H1 (cell line): ENCODE results near the gene ADNP2. TPM values are rescaled to one million over a fixed set of nuclear protein-coding genes. Genes with fewer than 3 reads are reported as not detected.

Experiments used
- CTCF ChIA-PET: fragments of 300-600 bp; sonication (Branson Sonifier 250); formaldehyde crosslinking; loops from one replicate; lab custom pipeline; 2021; ENCODE audit not compliant: partially characterized antibody; lab: Charles Lee
- POLR2A ChIA-PET: fragments of 300-600 bp; sonication (Branson Sonifier 250); formaldehyde crosslinking; loops from one replicate; lab custom pipeline; 2021; ENCODE audit warnings: inconsistent platforms; ENCODE audit not compliant: partially characterized antibody; lab: Charles Lee
- DNase-seq, 2 experiments: peaks; one replicate each; pipeline versions ENCODE4 v3.0.0 to v3.0.0-alpha.2; 2010 to 2022; ENCODE audit warnings: low spot score in 2 of 2, low read depth in 1 of 2, mixed read lengths in 1 of 2
- FAIRE-seq: peaks from 2 replicates; lab custom pipeline; 2011; peaks lifted over from hg19 to GRCh38; lab: Jason Lieb, UNC
- H2AFZ ChIP-seq: 2 replicates; pipeline ENCODE4 v1.8.1; 2012; ENCODE audit warnings: low read length, inconsistent platforms
- H2AK5ac ChIP-seq: 2 replicates; pipeline ENCODE4 v1.6.1; 2013; ENCODE audit warnings: low read depth, low read length
- H2BK120ac ChIP-seq: replicated peaks from 2 replicates; pipeline ENCODE3; 2013; ENCODE audit warnings: low read depth, low read length, inconsistent platforms
- H2BK12ac ChIP-seq: 2 replicates; pipeline ENCODE4 v1.6.1; 2013; ENCODE audit warnings: low read depth, low read length
- H2BK15ac ChIP-seq: 2 replicates; pipeline ENCODE4 v1.6.1; 2013; ENCODE audit warnings: low read length
- H2BK20ac ChIP-seq: 2 replicates; pipeline ENCODE4 v1.6.1; 2013; ENCODE audit warnings: low read length
- H2BK5ac ChIP-seq: 2 replicates; pipeline ENCODE4 v1.6.1; 2013; ENCODE audit warnings: low read depth, low read length
- H3K14ac ChIP-seq: 2 replicates; pipeline ENCODE4 v1.6.1; 2013; ENCODE audit warnings: inconsistent platforms; ENCODE audit not compliant: insufficient read length
- H3K18ac ChIP-seq: 2 replicates; pipeline ENCODE4 v1.6.1; 2013; ENCODE audit warnings: low read length; ENCODE audit errors: extremely low read depth
- H3K23ac ChIP-seq: 2 replicates; pipeline ENCODE4 v1.6.1; 2013; ENCODE audit warnings: inconsistent platforms; ENCODE audit not compliant: insufficient read length
- H3K23me2 ChIP-seq: 2 replicates; pipeline ENCODE4 v1.6.1; 2013; ENCODE audit warnings: low read depth, low read length
- H3K27ac ChIP-seq: 2 replicates; pipeline ENCODE4 v1.6.1; 2011; ENCODE audit warnings: low read depth, low read length, inconsistent platforms
- H3K27me3 ChIP-seq, 4 experiments: replicated peaks in 1 of 4; 1 replicate in 1 of 4; 2 replicates in 3 of 4; pipeline versions ENCODE4 v1.6.1 to v1.8.1; 2011 to 2013; ENCODE audit warnings: low read length in 3 of 4, mild to moderate bottlenecking in 3 of 4, inconsistent platforms in 2 of 4, mixed read lengths in 2 of 4, moderate library complexity in 1 of 4; ENCODE audit not compliant: control insufficient read depth in 3 of 4, insufficient read depth in 3 of 4; ENCODE audit errors: extremely low read depth in 1 of 4
- H3K36me3 ChIP-seq, 4 experiments: 2 replicates each; pipeline versions ENCODE4 v1.6.1 to v1.8.1; 2011 to 2013; ENCODE audit warnings: mild to moderate bottlenecking in 4 of 4, low read length in 3 of 4, moderate library complexity in 2 of 4, control low read depth in 1 of 4, inconsistent platforms in 1 of 4; ENCODE audit not compliant: insufficient read depth in 4 of 4, control insufficient read depth in 2 of 4
- H3K4ac ChIP-seq: replicated peaks from 2 replicates; pipeline ENCODE3; 2013; ENCODE audit warnings: low read length, low read depth, mixed read lengths, inconsistent platforms; ENCODE audit not compliant: insufficient read length
- H3K4me1 ChIP-seq, 4 experiments: replicated peaks in 1 of 4; 1 replicate in 1 of 4; 2 replicates in 3 of 4; pipeline versions ENCODE4 v1.6.1 to v1.8.1; 2011 to 2013; ENCODE audit warnings: low read length in 3 of 4, inconsistent platforms in 2 of 4, mixed read lengths in 1 of 4; ENCODE audit not compliant: insufficient read depth in 4 of 4, control insufficient read depth in 3 of 4
- H3K4me2 ChIP-seq, 2 experiments: 2 replicates each; pipeline versions ENCODE4 v1.6.1 to v1.8.1; 2011 to 2013; ENCODE audit warnings: low read depth in 2 of 2, low read length in 2 of 2, control low read depth in 1 of 2, inconsistent platforms in 1 of 2, mild to moderate bottlenecking in 1 of 2; ENCODE audit not compliant: insufficient read depth in 1 of 2
- H3K4me3 ChIP-seq, 4 experiments: fragments of 200-600, 300-600 bp in 1 of 4; sonication (generic), shearing (Covaris generic), sonication (Bioruptor Twin) in 1 of 4; 2 replicates each; pipeline versions ENCODE4 v1.5.1 to v1.8.1; 2011 to 2016; ENCODE audit warnings: low read length in 4 of 4, low read depth in 3 of 4, control low read depth in 2 of 4, inconsistent platforms in 2 of 4, mild to moderate bottlenecking in 2 of 4, mixed read lengths in 1 of 4, moderate library complexity in 1 of 4; ENCODE audit not compliant: insufficient read depth in 2 of 4; ENCODE audit errors: extremely low read depth in 1 of 4
- H3K56ac ChIP-seq: replicated peaks from 2 replicates; pipeline ENCODE3; 2013; ENCODE audit warnings: low read depth, mild to moderate bottlenecking, mixed read lengths, low read length, inconsistent platforms; ENCODE audit not compliant: insufficient read length
- H3K79me1 ChIP-seq: 2 replicates; pipeline ENCODE4 v1.6.1; 2013; ENCODE audit warnings: low read depth, low read length, control low read depth
- H3K79me2 ChIP-seq, 2 experiments: 2 replicates each; pipeline versions ENCODE4 v1.6.1 to v1.8.1; 2012 to 2013; ENCODE audit warnings: low read length in 2 of 2, mild to moderate bottlenecking in 2 of 2, inconsistent platforms in 1 of 2; ENCODE audit not compliant: insufficient read depth in 2 of 2, control insufficient read depth in 1 of 2
- H3K9ac ChIP-seq, 4 experiments: replicated peaks in 1 of 4; 1 replicate in 1 of 4; 2 replicates in 3 of 4; pipeline versions ENCODE4 v1.6.1 to v1.8.1; 2011 to 2013; ENCODE audit warnings: low read depth in 3 of 4, low read length in 3 of 4, control low read depth in 2 of 4, mild to moderate bottlenecking in 2 of 4, moderate library complexity in 2 of 4, inconsistent platforms in 1 of 4; ENCODE audit errors: extremely low read depth in 1 of 4
- H3K9me3 ChIP-seq, 2 experiments: 2 replicates each; pipeline versions ENCODE4 v1.6.1 to v1.8.1; 2012 to 2013; ENCODE audit warnings: mild to moderate bottlenecking in 2 of 2, moderate library complexity in 2 of 2, control low read depth in 1 of 2, inconsistent platforms in 1 of 2, low read depth in 1 of 2, low read length in 1 of 2, mixed read lengths in 1 of 2; ENCODE audit not compliant: insufficient read depth in 2 of 2
- H4K20me1 ChIP-seq, 2 experiments: replicated peaks in 1 of 2; 2 replicates each; pipeline versions ENCODE3 to v1.8.1; 2011 to 2013; ENCODE audit warnings: inconsistent platforms in 2 of 2, low read length in 2 of 2, mild to moderate bottlenecking in 1 of 2; ENCODE audit not compliant: insufficient read depth in 2 of 2, control insufficient read depth in 1 of 2
- H4K5ac ChIP-seq: 2 replicates; pipeline ENCODE4 v1.6.1; 2013; ENCODE audit warnings: low read length, low read depth, mixed read lengths, inconsistent platforms; ENCODE audit not compliant: insufficient read length
- H4K8ac ChIP-seq: 2 replicates; pipeline ENCODE4 v1.8.0; 2013; ENCODE audit warnings: mild to moderate bottlenecking, moderate library complexity, low read length, inconsistent platforms; ENCODE audit not compliant: insufficient read depth; ENCODE audit errors: extremely low read depth
- H4K91ac ChIP-seq: replicated peaks from 2 replicates; pipeline ENCODE3; 2013; ENCODE audit warnings: low read length, mixed read lengths, inconsistent platforms; ENCODE audit not compliant: insufficient read length
- CREB1 ChIP-seq: IDR thresholded peaks from 2 replicates; pipeline ENCODE4 v1.6.1; 2012; ENCODE audit warnings: inconsistent platforms
- FOSL1 ChIP-seq: IDR thresholded peaks from 2 replicates; pipeline ENCODE4 v1.6.1; 2011; ENCODE audit warnings: mild to moderate bottlenecking, low read depth, low read length, moderate library complexity; ENCODE audit not compliant: insufficient read depth
- JUN ChIP-seq: IDR thresholded peaks from 2 replicates; pipeline ENCODE4 v1.6.1; 2011; ENCODE audit warnings: low read depth, mild to moderate bottlenecking, improper control_type of control experiment, low read length
- JUND ChIP-seq: IDR thresholded peaks from 2 replicates; pipeline ENCODE4 v1.6.1; 2011; ENCODE audit warnings: mild to moderate bottlenecking, improper control_type of control experiment, low read length
- NANOG ChIP-seq: IDR thresholded peaks from 2 replicates; pipeline ENCODE4 v1.6.1; 2011; ENCODE audit warnings: low read length, low read depth, mild to moderate bottlenecking, inconsistent platforms; ENCODE audit not compliant: insufficient read depth, poor library complexity, severe bottlenecking
- NRF1 ChIP-seq: IDR thresholded peaks from 2 replicates; pipeline ENCODE4 v1.6.1; 2011; ENCODE audit warnings: mild to moderate bottlenecking, low read depth, low read length, improper control_type of control experiment
- POLR2A ChIP-seq, 2 experiments: IDR thresholded peaks; 1 replicate in 1 of 2; 2 replicates in 1 of 2; pipeline ENCODE4 v1.6.1; 2011; ENCODE audit warnings: low read depth in 2 of 2, low read length in 2 of 2, mild to moderate bottlenecking in 2 of 2; ENCODE audit errors: control extremely low read depth in 1 of 2
- POLR2AphosphoS5 ChIP-seq: IDR thresholded peaks from 2 replicates; pipeline ENCODE4 v1.6.1; 2011; ENCODE audit warnings: low read depth, low read length
- SIN3A ChIP-seq, 2 experiments: IDR thresholded peaks in 1 of 2; conservative IDR thresholded peaks in 1 of 2; 2 replicates each; pipeline ENCODE4 v1.6.1; 2011 to 2012; ENCODE audit warnings: low read length in 2 of 2, improper control_type of control experiment in 1 of 2, low read depth in 1 of 2, mild to moderate bottlenecking in 1 of 2
- SIX5 ChIP-seq: IDR thresholded peaks from 2 replicates; pipeline ENCODE4 v1.6.1; 2011; ENCODE audit warnings: mild to moderate bottlenecking, low read depth, low read length
- TEAD4 ChIP-seq: IDR thresholded peaks from 2 replicates; pipeline ENCODE4 v1.6.1; 2012; ENCODE audit warnings: low read depth, low read length, inconsistent platforms, mixed read lengths
- WGBS, 2 experiments: shearing (Covaris generic) in 1 of 2; methylation state at CpG; one replicate each; pipeline versions ENCODE4 v1.1.6 to v1.1.7; 2013 to 2015; ENCODE audit warnings: low lambda C conversion rate in 2 of 2, mixed read lengths in 2 of 2, inconsistent platforms in 1 of 2, low coverage in 1 of 2, missing lambda C conversion rate in 1 of 2; ENCODE audit not compliant: insufficient replicate concordance in 2 of 2, insufficient coverage in 1 of 2, insufficient read length in 1 of 2; ENCODE audit errors: extremely low coverage in 1 of 2, missing lambda C conversion rate in 1 of 2; 5-methylcytosine and 5-hydroxymethylcytosine counted together
- polyA plus RNA-seq, 7 experiments: library from polyadenylated mRNA; depleted of rRNA in 3 of 7; stranded (reverse) in 5 of 7; unstranded in 2 of 7; fragments of >200 nt in 5 of 7; fragments of 200-250 nt in 2 of 7; gene quantifications; 1 replicate in 5 of 7; 2 replicates in 1 of 7; 4 replicates in 1 of 7; pipeline versions ENCODE4 v1.2.1 to v1.2.3, GENCODE V29; 2011 to 2013; ENCODE audit warnings: missing spikeins in 2 of 7, mixed read lengths in 2 of 7
- total RNA-seq: library from RNA; stranded (reverse); fragmentation: NEBNext Ultra II Directional; extraction: Animal tissue kit (Norgen Biotek cat#: 25700); gene quantifications from 2 replicates; pipeline ENCODE4 v1.2.1, GENCODE V29; 2021

The ADNP2 gene
- total and polyA plus RNA-seq, 2 of the 8 experiments (the other 6 are each of a cell fraction or from before 2014, with no cell fraction given): 25.1 to 61.6 TPM

- Histone ChIP-seq H3K4me2 (no peak overlapping the region), H3K9me3 (no peaks in the 10 kb centered on the region; a peak in 1 of 4 replicates), H3K27ac (no peak overlapping the region; the same call in 1 of the 2 replicates), H2BK20ac (no peak overlapping the region), H3K79me2 (no peaks in the 10 kb centered on the region), H4K20me1 (peaks cover 0 to 8% of the 10 kb centered on the region in 2 experiments), H3K18ac (no peak overlapping the region), H3K9ac (no peak overlapping the region), H4K8ac (no peak overlapping the region), H2BK12ac (no peak overlapping the region), H4K5ac (no peak overlapping the region), H3K4me3 (no peak overlapping the region), H3K23me2 (no peaks in the 10 kb centered on the region), H2AK5ac (no peak overlapping the region), H3K4me1 (no peaks in the 10 kb centered on the region), H3K56ac (no peak overlapping the region), H2AFZ (no peak overlapping the region), H3K79me1 (no peaks in the 10 kb centered on the region; the same call in 1 of the 2 replicates), H2BK5ac (no peak overlapping the region), H2BK120ac (no peak overlapping the region), H3K27me3 (no peaks in the 10 kb centered on the region), H3K14ac (no peak overlapping the region), H3K36me3 (peaks cover 0 to 9% (median 0%) of the 10 kb centered on the region in 4 experiments; a peak in 3 of 8 replicates), H3K4ac (no peak overlapping the region), H3K23ac (no peak overlapping the region), H2BK15ac (no peak overlapping the region), H4K91ac (no peak overlapping the region)
- ChIA-PET POLR2A (interaction anchor here (1.0 to 1.1 kb wide), 2 partner anchors 31 to 39 kb away, joined by 3 read pairs; no protein-coding TSS in a partner anchor), CTCF (interaction anchor here (0.6 to 10.1 kb wide), 5 partner anchors 10 to 125 kb away, joined by 3 to 124 read pairs (median 30); partner anchors contain the start of gene PARD6G)
- no peak for TF ChIP-seq POLR2A (IDR thresholded peaks at IDR 0.05; ENCODE audit: control extremely low read depth in 1 of 2, low read depth in 2 of 2, low read length in 2 of 2)
- TF ChIP-seq TEAD4: no peak
- no peak for TF ChIP-seq POLR2AphosphoS5
- no peak for TF ChIP-seq SIX5
- TF ChIP-seq CREB1: no peak
- no peak for TF ChIP-seq SIN3A (conservative IDR thresholded peaks at IDR 0.05 in 1 of 2, IDR thresholded peaks at IDR 0.05 in 1 of 2; ENCODE audit: low read depth in 1 of 2, low read length in 2 of 2)
- no peak for TF ChIP-seq JUND
- no peak for TF ChIP-seq JUN
- no peak for TF ChIP-seq FOSL1
- no peak for TF ChIP-seq NANOG
- TF ChIP-seq NRF1: no peak
- FAIRE-seq (no peak), DNase-seq (no peak)
- WGBS, 2 experiments: 92% methylated on average over 7 of the region's 7 CpGs; no CpG with 5 or more reads in 1 of the 2 experiments
These were observed 52.8 kb downstream of the ADNP2 start for GRCh38 chr18:80161781-80162417.
